22Rv1 (cell line): Measurements from ENCODE around the gene SEMA6B.

Source experiments
- CTCF ChIP-seq: fragments of 450-650 bp; IDR thresholded peaks from 2 replicates; pipeline ENCODE4 v1.5.1; 2017; ENCODE audit warnings: mild to moderate bottlenecking
- ZFX ChIP-seq: fragments of 450-650 bp; IDR thresholded peaks from 2 replicates; pipeline ENCODE4 v1.6.1; 2017; ENCODE audit warnings: antibody characterized with exemption, borderline replicate concordance

GRCh38 chr19:4506449-4507149, 52.9 kb downstream of the SEMA6B start:
- TF ChIP-seq CTCF (no peak), ZFX (no peak)
